Measurements from ENCODE around the gene FBXO27. TPM values are rescaled to one million over a fixed set of nuclear protein-coding genes. Genes with fewer than 3 reads are reported as not detected.

FBXO27 gene
- total and polyA plus RNA-seq, 2 of the 8 experiments (the other 6 are each of a cell fraction or from before 2014, with no cell fraction given), result 10.9 to 25.5 TPM

- H3K36me3 ChIP-seq (ENCODE audit: control insufficient read depth in 2 of 4, insufficient read depth in 4 of 4, low read length in 3 of 4), result no peaks in the 10 kb centered on the region
- no peak overlapping the region for H4K5ac ChIP-seq (ENCODE audit: insufficient read length, low read depth, low read length)
- H3K79me2 ChIP-seq (ENCODE audit: control insufficient read depth in 1 of 2, insufficient read depth in 2 of 2, low read length in 2 of 2), result no peaks in the 10 kb centered on the region
- H3K4me3 ChIP-seq (ENCODE audit: extremely low read depth in 1 of 4, insufficient read depth in 2 of 4, low read depth in 3 of 4, low read length in 4 of 4), result no peak overlapping the region
- H3K14ac ChIP-seq (ENCODE audit: insufficient read length), result no peak overlapping the region
- H3K9ac ChIP-seq (replicated peaks in 1 of 4; ENCODE audit: extremely low read depth in 1 of 4, low read depth in 3 of 4, low read length in 3 of 4), result no peak overlapping the region
- H3K18ac ChIP-seq (ENCODE audit: extremely low read depth, low read length), result no peak overlapping the region
- FAIRE-seq, result no peak
- H4K91ac ChIP-seq (replicated peaks; ENCODE audit: insufficient read length, low read length), result no peak overlapping the region
- no peak overlapping the region for H3K4ac ChIP-seq (replicated peaks; ENCODE audit: insufficient read length, low read depth, low read length)
- H3K27ac ChIP-seq (ENCODE audit: low read depth, low read length), result no peak overlapping the region
- H2BK20ac ChIP-seq (ENCODE audit: low read length), result no peak overlapping the region
- H3K56ac ChIP-seq (replicated peaks; ENCODE audit: insufficient read length, low read depth, low read length), result no peak overlapping the region
- no peak overlapping the region for H3K4me2 ChIP-seq (ENCODE audit: insufficient read depth in 1 of 2, low read depth in 2 of 2, low read length in 2 of 2)
- H2BK5ac ChIP-seq (ENCODE audit: low read depth, low read length), result no peak overlapping the region
- H2AFZ ChIP-seq (ENCODE audit: low read length), result no peak overlapping the region
- CTCF ChIA-PET (ENCODE audit: partially characterized antibody), result interaction anchor here (1.0 to 4.9 kb wide), 4 partner anchors 15 to 72 kb away, joined by 3 to 23 read pairs (median 4); no protein-coding TSS in a partner anchor
- peaks cover 0 to 4% (median under 1%) of the 10 kb centered on the region in 4 experiments; a peak in 4 of 7 replicates for H3K4me1 ChIP-seq (replicated peaks in 1 of 4; ENCODE audit: control insufficient read depth in 3 of 4, insufficient read depth in 4 of 4, low read length in 3 of 4)
- TF ChIP-seq BCL11A (IDR thresholded peaks at IDR 0.05; ENCODE audit: low read depth in 2 of 2, low read length in 2 of 2) (no peak), POLR2A (IDR thresholded peaks at IDR 0.05; ENCODE audit: control extremely low read depth in 1 of 2, low read depth in 2 of 2, low read length in 2 of 2) (no peak), FOSL1 (IDR thresholded peaks at IDR 0.05; ENCODE audit: insufficient read depth, low read depth, low read length) (no peak), BACH1 (IDR thresholded peaks at IDR 0.05; ENCODE audit: low read length) (no peak)
- H4K8ac ChIP-seq (ENCODE audit: extremely low read depth, insufficient read depth, low read length), result no peak overlapping the region
- no peaks in the 10 kb centered on the region for H3K79me1 ChIP-seq (ENCODE audit: low read depth, low read length)
- no peak overlapping the region for H2BK120ac ChIP-seq (replicated peaks; ENCODE audit: low read depth, low read length)
- 0 out of 7 replicates have a peak, but pooled peaks cover 0 to 2% (median 0%) of the 10 kb centered on the region in 4 experiments for H3K27me3 ChIP-seq (replicated peaks in 1 of 4; ENCODE audit: control insufficient read depth in 3 of 4, extremely low read depth in 1 of 4, insufficient read depth in 3 of 4, low read length in 3 of 4)
- no peaks in the 10 kb centered on the region for H3K9me3 ChIP-seq (ENCODE audit: insufficient read depth in 2 of 2, low read depth in 1 of 2, low read length in 1 of 2)
- no peaks in the 10 kb centered on the region for H4K20me1 ChIP-seq (replicated peaks in 1 of 2; ENCODE audit: control insufficient read depth in 1 of 2, insufficient read depth in 2 of 2, low read length in 2 of 2)
- H2AK5ac ChIP-seq (ENCODE audit: low read depth, low read length), result no peak overlapping the region
- POLR2A ChIA-PET (ENCODE audit: partially characterized antibody), result no interaction called here
- H2BK15ac ChIP-seq (ENCODE audit: low read length), result no peak overlapping the region
- no peak overlapping the region for H2BK12ac ChIP-seq (ENCODE audit: low read depth, low read length)
- DNase-seq (ENCODE audit: low read depth in 1 of 2, low spot score in 2 of 2), result no peak
- H3K23me2 ChIP-seq (ENCODE audit: low read depth, low read length), result peaks cover 5% of the 10 kb centered on the region; the same call in 1 of the 2 replicates
- no peak overlapping the region for H3K23ac ChIP-seq (ENCODE audit: insufficient read length)
Measured at GRCh38 chr19:39036581-39036980, 4.2 kb upstream of the FBXO27 start.

Measured in H1 (cell line).